ENCODE data around the gene DCAF6.

- TF ChIP-seq POLR2A (IDR thresholded peaks at IDR 0.05; ENCODE audit: low read depth, low read length) (no peak), POLR2AphosphoS5 (IDR thresholded peaks at IDR 0.05; ENCODE audit: low read depth, low read length) (no peak)
These were observed 174.5 kb downstream of the DCAF6 start for GRCh38 chr1:168110896-168111545.
